Activated naive CD4-positive, alpha-beta T cell (primary cell): ENCODE results near the gene ARHGEF4.
"Not testable (repeated sequence)": the region's sequence is repeated elsewhere in the genome, so short reads cannot be mapped to it uniquely, and the experiment has no call there.

ENCODE experiments used
- DNase-seq, 4 experiments: peaks; one replicate each; lab custom pipeline; 2025; lab: John Stamatoyannopoulos, UW

Gene ARHGEF4

DNA sequence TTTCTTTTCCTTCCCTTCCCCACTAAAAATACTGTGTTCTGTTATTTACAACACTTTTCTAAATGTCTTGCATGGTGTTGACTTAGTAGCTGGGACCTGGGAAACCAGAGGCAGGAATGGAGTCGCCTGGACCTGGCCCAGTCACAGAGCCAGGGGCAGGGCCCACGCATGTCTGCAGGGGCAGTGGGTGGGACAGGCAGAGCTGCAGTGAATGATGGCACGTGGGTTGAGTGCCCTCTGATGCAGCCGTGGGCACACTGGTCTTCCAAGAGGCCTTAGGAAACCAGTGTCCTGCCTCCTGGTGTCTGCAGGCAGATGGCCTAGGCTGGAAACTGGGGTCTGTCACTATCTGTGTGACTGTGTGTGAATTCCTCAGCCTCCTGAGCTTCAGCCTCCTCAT lies 46.8 kb downstream of the ARHGEF4 start:
- no peak for DNase-seq

- DNase-seq: no peak
Observed at GRCh38 chr2:130884013-130884412, 47.3 kb downstream of the ARHGEF4 start.

DNA sequence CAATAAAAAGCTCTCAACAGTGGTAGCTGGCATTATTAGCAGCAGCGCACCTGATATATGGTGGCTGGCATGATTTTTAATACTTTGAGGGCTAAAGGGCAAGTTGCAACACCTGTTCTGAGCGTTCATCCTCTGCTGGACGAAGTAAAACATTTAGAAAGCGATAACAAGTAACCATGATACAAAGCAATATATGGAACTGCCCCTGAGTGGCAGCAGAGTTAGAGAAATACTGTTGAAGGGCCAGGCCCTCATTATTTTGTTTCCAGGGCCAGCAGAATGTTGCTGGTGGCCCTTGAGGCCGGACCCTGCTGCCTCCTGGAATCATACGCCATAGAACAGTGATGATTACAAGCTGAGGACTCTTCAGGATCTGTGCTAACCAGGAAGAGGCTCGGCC lies 47.8 kb downstream of the ARHGEF4 start:
- no peak for DNase-seq

DNA sequence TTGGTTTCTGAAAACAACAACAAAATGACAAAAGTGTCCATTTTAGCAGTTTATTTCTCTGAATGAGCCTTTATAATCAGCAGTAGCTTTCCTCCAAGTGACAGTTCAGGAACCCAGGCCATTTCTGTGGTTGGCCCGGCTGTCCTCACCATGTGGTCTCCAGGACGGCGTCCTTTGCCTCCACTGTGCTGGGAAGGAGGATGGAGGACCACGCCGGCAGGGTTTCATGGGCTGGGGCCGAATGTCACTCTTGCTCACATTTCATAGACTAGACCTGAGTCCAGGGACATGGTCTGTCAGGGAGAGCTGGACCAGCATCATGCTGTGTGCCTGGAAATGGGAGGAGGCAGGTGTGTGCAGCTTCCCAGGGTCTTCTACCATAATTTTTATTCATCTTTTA lies 50.9 kb downstream of the ARHGEF4 start:
- DNase-seq: no peak

DNA sequence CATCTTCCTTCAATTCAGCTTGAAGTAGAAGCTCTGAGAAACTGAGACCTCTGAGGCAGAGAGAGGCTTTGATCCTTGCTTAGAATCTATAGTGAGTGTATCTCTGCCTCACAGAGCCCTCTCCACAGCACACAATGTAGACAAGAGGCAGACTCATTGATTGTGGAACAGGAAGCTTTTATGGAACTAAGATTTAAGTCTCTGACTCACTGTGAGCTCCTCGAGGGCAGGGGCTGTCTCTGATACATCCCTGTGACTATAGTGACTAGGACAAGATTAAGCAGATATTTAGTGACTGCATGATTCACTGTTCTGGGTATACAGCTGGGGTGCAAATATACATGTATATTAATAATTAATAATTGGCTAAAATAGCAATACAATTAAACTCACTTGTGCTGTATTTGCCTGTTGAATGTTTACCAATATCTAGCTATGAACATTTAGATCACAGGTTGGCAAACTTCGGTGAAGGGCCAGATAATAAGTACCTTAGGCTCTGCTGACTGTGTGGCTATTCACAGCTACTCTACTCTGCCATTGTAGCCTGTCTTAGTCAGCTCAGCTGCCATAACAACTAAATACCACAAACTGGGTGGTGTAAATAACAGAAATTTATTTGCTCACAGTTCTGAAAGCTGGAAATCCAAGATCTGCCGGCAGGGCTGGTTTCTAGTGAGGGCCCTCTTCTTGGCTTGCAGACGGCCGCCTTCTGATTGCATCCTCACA lies 54.4 kb downstream of the ARHGEF4 start:
- DNase-seq: no peak

GRCh38 chr2:130891966-130892365 lies 55.3 kb downstream of the ARHGEF4 start:
- no peak for DNase-seq

DNA sequence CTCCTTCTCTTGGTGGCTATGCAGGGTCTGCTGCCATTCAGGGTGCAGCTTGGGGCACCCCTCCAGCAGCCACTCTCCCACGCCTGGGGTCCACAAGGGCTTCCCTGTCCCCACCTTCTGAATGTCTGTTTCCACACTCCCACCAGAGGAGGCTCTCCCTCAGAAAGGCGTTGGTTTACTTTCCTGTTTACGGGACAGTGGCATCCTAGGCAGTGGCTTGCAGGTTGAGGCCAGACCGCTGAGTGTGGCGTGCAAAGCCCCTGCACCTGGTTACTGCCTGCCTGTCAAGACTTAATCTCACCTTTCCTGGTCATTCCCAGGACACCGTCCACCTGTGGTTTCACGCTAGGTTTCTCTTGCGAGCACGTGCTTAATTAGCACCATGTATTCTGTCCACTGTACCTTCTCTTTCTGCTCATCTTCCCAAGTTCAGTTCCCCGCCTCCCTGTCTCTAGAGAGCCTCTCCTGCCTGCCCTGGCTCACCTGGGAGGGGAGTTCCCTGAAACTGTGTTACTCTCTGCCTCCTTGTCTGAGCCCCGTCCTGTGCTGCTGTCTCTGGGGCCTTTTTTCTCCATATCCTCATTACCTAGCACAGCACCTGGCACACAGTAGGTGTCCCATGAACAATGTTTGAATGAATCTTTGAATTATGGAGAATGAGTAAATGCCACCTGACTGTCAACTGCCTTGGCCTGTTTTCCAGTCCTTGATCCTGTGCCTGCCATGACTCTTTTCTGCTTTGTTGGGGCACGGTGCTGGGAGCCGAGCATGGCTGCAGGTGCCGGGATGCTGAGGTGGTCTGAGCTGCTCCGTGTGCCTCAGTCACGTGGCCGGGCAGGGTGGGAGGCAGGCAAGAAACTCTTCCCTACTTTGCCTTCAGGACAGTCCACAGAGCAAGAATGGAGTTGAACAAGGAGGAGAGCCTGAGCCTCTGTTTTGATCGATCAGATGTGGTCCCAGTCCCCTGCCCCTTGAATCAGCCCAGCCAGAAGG lies 56.4 kb downstream of the ARHGEF4 start:
- no peak for DNase-seq

DNA sequence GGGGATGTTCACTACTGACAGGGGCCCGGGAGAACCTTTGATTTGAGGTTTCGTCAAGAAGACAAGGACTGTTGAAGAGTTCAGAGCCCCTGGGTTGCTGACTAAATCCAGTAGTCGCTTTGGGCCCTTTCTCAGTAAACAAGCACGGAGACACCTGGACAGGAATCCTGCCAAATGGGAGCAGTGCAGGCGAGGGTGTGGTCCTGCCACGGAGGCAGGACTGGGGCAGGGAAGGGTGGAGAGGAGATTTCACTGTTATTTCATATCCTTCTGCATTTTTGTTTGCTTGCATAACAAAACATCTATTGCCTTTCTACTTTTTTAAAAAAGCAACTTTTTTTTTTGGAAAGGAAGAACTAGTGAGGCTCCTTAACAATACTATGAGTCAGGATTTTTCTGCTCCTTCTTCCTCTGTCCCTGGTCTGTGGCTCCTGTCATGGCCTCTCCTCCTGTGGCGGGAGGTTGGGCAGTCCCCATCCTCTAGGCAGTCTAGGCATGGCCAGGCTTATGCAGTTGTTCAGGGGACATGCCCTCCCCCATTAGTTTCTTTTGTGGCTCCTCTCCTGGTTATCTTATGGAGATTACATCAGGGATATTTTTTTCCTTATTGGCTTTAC lies 57.7 kb downstream of the ARHGEF4 start:
- DNase-seq: no peak

- DNase-seq: no peak
Observed at GRCh38 chr2:130896813-130897212, 60.1 kb downstream of the ARHGEF4 start.

DNA sequence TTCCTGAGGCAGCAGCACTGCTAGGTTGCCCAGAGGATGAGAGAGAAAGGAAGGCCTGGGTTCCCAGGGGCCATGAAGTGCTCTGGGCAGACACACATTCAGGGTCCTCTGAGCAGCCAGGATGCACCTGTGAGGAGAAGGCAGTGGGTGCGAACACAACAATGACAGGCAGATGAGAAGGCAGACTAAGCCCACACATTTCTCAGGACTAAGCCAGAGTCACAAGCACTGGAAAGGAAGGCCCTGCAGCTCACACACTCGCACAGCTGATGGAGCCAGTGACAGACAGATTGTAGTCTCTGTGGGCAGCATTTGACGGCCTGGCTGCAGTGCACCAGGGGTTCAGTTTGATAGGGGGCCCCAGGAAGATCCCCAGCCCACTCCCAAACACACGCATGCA lies 61.8 kb downstream of the ARHGEF4 start:
- no peak for DNase-seq

GRCh38 chr2:130899306-130899705 lies 62.6 kb downstream of the ARHGEF4 start:
- no peak for DNase-seq

GRCh38 chr2:130901061-130901460 lies 64.3 kb downstream of the ARHGEF4 start:
- no peak for DNase-seq

GRCh38 chr2:130901626-130902025 lies 64.9 kb downstream of the ARHGEF4 start:
- DNase-seq: not testable (repeated sequence)

DNA sequence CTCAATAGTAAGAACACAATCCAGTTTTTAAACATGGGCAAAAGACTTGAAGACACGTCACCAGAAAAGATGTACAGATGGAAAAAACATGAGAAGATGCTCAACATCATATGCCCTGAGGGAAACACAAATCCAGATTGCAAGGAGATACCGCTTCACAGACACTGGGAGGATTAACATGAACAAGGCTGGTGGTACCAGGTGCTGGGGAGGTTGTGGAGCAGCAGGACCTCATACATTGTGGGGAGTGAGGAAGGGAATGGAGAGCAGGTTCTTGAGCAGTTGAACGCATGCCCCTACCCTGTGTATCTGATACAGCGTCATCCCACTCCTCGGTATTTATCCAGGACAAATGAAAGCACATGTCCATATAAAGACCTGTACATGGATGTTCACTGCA lies 72.1 kb downstream of the ARHGEF4 start:
- DNase-seq: no peak

DNA sequence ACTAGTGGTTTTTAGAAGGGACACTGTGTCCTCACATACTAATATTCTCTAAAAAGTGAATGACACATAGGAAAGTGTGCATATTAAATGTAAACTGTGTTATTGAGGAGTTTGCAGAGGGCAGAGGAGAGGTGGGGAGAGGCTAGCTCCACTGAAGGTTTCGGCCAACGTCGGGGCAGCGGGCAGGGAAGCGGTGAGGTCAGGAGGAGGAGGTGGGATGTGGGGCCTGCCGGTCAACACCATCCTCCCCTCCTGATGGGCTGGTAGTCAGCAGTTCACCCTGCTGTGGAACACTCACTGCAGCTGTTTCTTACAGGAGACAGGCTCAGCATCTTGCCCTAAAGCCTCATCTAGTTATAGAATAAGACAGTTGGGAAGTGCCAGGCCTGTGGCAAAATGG lies 74.2 kb downstream of the ARHGEF4 start:
- no peak for DNase-seq

DNA sequence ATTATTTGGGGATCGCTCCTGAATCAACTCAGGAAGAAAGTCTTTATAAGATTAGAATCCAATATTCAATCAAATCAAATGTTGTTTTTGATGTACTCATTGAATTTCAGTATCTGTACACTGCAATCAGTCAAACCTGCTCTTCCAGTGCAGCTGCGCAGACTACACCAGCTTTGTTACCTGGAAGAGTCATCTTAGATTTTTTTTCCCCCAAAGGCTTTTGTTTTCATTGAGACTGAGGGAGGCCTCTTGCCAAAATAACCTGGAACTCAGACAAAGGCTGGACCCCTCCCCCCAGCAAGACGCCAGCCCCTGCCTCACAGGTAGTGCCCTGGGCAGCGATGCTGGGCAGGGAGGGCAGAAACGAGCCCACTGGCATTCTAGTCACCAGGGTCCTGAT lies 74.8 kb downstream of the ARHGEF4 start:
- DNase-seq: no peak

- DNase-seq: no peak
Observed at GRCh38 chr2:130911996-130912395, 75.3 kb downstream of the ARHGEF4 start.

GRCh38 chr2:130912471-130912870 lies 75.8 kb downstream of the ARHGEF4 start:
- no peak for DNase-seq

DNA sequence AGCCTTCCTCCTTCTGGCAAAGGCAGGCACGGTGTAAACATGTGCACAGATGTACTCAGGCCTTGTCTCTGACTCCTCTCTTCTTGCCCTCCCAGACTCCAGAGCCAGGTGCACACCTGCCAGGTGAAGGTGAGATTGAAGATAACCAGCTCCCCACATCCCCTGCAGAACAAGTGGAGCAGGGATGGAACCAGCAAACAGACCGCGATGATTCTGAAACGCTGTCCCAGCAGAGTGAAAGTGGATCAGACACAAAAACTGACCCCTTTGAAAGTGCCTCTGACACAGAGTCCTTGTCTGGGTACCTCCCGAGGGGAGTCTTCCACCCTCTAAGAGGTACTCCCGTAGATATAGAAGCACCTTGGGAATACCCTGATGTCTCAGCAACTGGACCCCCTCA lies 77.2 kb downstream of the ARHGEF4 start:
- no peak for DNase-seq

- DNase-seq: no peak
Observed at GRCh38 chr2:130915149-130915548, 78.4 kb downstream of the ARHGEF4 start.

GRCh38 chr2:130915595-130916437 lies 79.1 kb downstream of the ARHGEF4 start:
- no peak for DNase-seq

DNA sequence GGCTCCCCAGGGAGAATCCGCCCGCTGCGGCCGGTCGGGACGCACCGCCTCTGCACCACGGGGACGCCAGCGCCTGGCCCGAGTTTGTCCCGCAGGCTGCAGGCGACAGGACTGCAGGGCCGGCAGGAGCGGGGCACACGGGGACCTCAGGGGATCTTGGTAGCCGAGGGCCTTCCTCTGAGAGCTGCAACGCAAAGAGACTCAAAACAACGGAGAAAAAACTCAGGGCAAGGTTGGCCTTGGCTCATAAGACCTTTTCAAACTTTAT lies 79.7 kb downstream of the ARHGEF4 start:
- no peak for DNase-seq
